GM13976 (cell line): ENCODE measurements around the gene NR2F2.
A peak's percentile ranks its signal among the peaks of the same experiment; 100 is the strongest.

ENCODE experiments used
- DNase-seq: peaks from one replicate; pipeline ENCODE4 v3.0.0; 2012; ENCODE audit warnings: low spot score
- CTCF ChIP-seq: IDR thresholded peaks from 2 replicates; pipeline ENCODE4 v1.5.1; 2012; ENCODE audit warnings: borderline replicate concordance, mild to moderate bottlenecking; ENCODE audit not compliant: insufficient read depth; ENCODE audit errors: extremely low read depth, missing control alignments, control extremely low read depth
- in situ Hi-C: fragments of 300-500 bp; cut with MboI; formaldehyde crosslinking; loops from one replicate; pipeline ENCODE4 v1.12.0; 2022; ENCODE audit warnings: low sequenced_read_pairs, mixed read lengths, inconsistent platforms; ENCODE audit not compliant: unreplicated experiment

The NR2F2 gene

GRCh38 chr15:96334705-96335410 is 4.4 kb downstream of the NR2F2 start:
- TF ChIP-seq CTCF, result no peak
- peak; percentile 6 for DNase-seq

GRCh38 chr15:96335411-96336024 is 5.0 kb downstream of the NR2F2 start:
- no peak for TF ChIP-seq CTCF
- no peak for DNase-seq
- in situ Hi-C loops, result loop anchor here (25.0 kb wide), 1 partner anchor 1073 kb away; no protein-coding TSS in a partner anchor

More at GRCh38 chr15:96334705-96335410, 4.4 kb downstream of the NR2F2 start:
- in situ Hi-C loops, result loop anchor here (25.0 kb wide), 1 partner anchor 1073 kb away; no protein-coding TSS in a partner anchor

- no peak for DNase-seq
- in situ Hi-C loops, result loop anchor here (25.0 kb wide), 1 partner anchor 1074 kb away; no protein-coding TSS in a partner anchor
- TF ChIP-seq CTCF, result no peak
These were observed 5.7 kb downstream of the NR2F2 start for GRCh38 chr15:96336108-96336595.

- in situ Hi-C loops, result loop anchor here (25.0 kb wide), 1 partner anchor 1074 kb away; no protein-coding TSS in a partner anchor
- no peak for TF ChIP-seq CTCF
- no peak for DNase-seq
These were observed 6.3 kb downstream of the NR2F2 start for GRCh38 chr15:96336596-96337364.

GRCh38 chr15:96337365-96338023 is 7.0 kb downstream of the NR2F2 start:
- no peak for TF ChIP-seq CTCF
- DNase-seq, result no peak
- in situ Hi-C loops, result loop anchor here (25.0 kb wide), 1 partner anchor 1075 kb away; no protein-coding TSS in a partner anchor
